Bronchial epithelial cell (primary cell): ENCODE measurements around the gene LASP1. TPM values are rescaled to one million over a fixed set of nuclear protein-coding genes. Genes with fewer than 3 reads are reported as not detected.

Experiments
- DNase-seq: peaks from one replicate; pipeline ENCODE4 v3.0.0-alpha.2; 2010; ENCODE audit warnings: low read depth
- FAIRE-seq: peaks from 2 replicates; lab custom pipeline; 2011; peaks lifted over from hg19 to GRCh38; lab: Jason Lieb, UNC
- H3K27me3 ChIP-seq: 2 replicates; pipeline ENCODE4 v1.5.1; 2011; ENCODE audit warnings: low read length; ENCODE audit not compliant: control insufficient read depth, insufficient read depth
- H3K36me3 ChIP-seq: 2 replicates; pipeline ENCODE4 v1.5.1; 2011; ENCODE audit warnings: low read length; ENCODE audit not compliant: control insufficient read depth, insufficient read depth
- H3K4me3 ChIP-seq: 2 replicates; pipeline ENCODE4 v1.5.1; 2011; ENCODE audit warnings: mild to moderate bottlenecking, low read depth, low read length, control low read depth
- total RNA-seq: library from RNA; depleted of rRNA; stranded (reverse); fragments of >200 nt; gene quantifications from 2 replicates; pipeline ENCODE4 v1.2.1, GENCODE V29; 2014
- TF ChIP-seq, protein P1 (sequence below): IDR thresholded peaks from 2 replicates; pipeline ENCODE4 v1.5.1; 2011; ENCODE audit warnings: mild to moderate bottlenecking, moderate library complexity, low read length, control low read depth, inconsistent platforms; ENCODE audit not compliant: insufficient read depth, severe bottlenecking

LASP1 gene
- total RNA-seq, 1 donor from 2014 or later: 21.9 TPM

DNA sequence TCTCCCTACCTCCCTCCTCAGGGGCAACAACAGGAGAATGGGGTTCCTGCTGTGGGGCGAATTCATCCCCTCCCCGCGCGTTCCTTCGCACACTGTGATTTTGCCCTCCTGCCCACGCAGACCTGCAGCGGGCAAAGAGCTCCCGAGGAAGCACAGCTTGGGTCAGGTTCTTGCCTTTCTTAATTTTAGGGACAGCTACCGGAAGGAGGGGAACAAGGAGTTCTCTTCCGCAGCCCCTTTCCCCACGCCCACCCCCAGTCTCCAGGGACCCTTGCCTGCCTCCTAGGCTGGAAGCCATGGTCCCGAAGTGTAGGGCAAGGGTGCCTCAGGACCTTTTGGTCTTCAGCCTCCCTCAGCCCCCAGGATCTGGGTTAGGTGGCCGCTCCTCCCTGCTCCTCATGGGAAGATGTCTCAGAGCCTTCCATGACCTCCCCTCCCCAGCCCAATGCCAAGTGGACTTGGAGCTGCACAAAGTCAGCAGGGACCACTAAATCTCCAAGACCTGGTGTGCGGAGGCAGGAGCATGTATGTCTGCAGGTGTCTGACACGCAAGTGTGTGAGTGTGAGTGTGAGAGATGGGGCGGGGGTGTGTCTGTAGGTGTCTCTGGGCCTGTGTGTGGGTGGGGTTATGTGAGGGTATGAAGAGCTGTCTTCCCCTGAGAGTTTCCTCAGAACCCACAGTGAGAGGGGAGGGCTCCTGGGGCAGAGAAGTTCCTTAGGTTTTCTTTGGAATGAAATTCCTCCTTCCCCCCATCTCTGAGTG is 49.6 kb downstream of the LASP1 start:
- FAIRE-seq (no peak), DNase-seq (no peak)
- Histone ChIP-seq H3K27me3 (no peaks in the 10 kb centered on the region), H3K36me3 (peaks cover 38% of the 10 kb centered on the region), H3K4me3 (no peak overlapping the region)
- TF ChIP-seq, protein P1, sequence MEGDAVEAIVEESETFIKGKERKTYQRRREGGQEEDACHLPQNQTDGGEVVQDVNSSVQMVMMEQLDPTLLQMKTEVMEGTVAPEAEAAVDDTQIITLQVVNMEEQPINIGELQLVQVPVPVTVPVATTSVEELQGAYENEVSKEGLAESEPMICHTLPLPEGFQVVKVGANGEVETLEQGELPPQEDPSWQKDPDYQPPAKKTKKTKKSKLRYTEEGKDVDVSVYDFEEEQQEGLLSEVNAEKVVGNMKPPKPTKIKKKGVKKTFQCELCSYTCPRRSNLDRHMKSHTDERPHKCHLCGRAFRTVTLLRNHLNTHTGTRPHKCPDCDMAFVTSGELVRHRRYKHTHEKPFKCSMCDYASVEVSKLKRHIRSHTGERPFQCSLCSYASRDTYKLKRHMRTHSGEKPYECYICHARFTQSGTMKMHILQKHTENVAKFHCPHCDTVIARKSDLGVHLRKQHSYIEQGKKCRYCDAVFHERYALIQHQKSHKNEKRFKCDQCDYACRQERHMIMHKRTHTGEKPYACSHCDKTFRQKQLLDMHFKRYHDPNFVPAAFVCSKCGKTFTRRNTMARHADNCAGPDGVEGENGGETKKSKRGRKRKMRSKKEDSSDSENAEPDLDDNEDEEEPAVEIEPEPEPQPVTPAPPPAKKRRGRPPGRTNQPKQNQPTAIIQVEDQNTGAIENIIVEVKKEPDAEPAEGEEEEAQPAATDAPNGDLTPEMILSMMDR: no peak

DNA sequence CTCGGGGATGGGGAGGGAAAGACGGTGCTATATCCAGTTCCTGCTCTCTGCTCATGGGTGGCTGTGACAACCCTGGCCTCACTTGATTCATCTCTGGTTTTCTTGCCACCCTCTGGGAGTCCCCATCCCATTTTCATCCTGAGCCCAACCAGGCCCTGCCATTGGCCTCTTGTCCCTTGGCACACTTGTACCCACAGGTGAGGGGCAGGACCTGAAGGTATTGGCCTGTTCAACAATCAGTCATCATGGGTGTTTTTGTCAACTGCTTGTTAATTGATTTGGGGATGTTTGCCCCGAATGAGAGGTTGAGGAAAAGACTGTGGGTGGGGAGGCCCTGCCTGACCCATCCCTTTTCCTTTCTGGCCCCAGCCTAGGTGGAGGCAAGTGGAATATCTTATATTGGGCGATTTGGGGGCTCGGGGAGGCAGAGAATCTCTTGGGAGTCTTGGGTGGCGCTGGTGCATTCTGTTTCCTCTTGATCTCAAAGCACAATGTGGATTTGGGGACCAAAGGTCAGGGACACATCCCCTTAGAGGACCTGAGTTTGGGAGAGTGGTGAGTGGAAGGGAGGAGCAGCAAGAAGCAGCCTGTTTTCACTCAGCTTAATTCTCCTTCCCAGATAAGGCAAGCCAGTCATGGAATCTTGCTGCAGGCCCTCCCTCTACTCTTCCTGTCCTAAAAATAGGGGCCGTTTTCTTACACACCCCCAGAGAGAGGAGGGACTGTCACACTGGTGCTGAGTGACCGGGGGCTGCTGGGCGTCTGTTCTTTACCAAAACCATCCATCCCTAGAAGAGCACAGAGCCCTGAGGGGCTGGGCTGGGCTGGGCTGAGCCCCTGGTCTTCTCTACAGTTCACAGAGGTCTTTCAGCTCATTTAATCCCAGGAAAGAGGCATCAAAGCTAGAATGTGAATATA is 50.8 kb downstream of the LASP1 start:
- no peaks in the 10 kb centered on the region for H3K27me3 ChIP-seq
- TF ChIP-seq, protein P1: no peak
- peak; percentile 84 for FAIRE-seq
- H3K4me3 ChIP-seq: no peak overlapping the region
- H3K36me3 ChIP-seq: peaks cover 27% of the 10 kb centered on the region
- no peak for DNase-seq

DNA sequence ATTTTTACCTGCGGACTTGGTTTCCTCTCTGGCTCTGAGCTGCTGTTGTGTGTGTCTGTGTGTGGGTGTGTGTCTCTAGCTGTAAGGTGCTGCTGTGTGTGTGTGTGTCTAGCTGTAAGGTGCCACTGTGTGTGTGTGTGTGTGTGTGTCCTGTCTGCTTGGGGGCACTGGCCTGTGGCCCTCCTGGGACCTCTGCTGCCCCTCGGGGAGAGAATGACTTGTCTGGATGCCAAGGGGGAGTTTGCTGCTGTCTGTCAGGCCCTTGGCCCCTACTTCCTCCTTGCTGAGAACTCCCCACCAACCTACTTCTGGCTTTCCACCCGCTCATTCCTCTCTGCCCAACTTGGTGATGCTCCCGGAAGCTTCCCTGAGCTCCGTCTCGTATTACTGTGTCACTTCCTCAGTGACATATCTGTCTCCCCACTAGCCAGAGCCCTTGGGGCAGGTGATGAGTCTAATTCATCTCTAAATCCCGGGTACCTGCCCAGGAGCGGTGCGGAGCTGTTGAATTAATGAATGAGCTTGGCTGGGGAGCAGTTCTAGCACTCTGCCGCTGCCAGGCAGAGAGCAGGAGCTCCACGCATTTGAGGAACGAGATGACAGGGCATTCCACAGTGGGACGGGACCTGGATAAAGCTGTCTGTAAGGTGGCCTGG is 52.0 kb downstream of the LASP1 start:
- DNase-seq (no peak), FAIRE-seq (peak; percentile 18)
- no peaks in the 10 kb centered on the region for H3K27me3 ChIP-seq
- TF ChIP-seq, protein P1: no peak
- no peak overlapping the region for H3K4me3 ChIP-seq
- H3K36me3 ChIP-seq: peaks cover 23% of the 10 kb centered on the region

DNA sequence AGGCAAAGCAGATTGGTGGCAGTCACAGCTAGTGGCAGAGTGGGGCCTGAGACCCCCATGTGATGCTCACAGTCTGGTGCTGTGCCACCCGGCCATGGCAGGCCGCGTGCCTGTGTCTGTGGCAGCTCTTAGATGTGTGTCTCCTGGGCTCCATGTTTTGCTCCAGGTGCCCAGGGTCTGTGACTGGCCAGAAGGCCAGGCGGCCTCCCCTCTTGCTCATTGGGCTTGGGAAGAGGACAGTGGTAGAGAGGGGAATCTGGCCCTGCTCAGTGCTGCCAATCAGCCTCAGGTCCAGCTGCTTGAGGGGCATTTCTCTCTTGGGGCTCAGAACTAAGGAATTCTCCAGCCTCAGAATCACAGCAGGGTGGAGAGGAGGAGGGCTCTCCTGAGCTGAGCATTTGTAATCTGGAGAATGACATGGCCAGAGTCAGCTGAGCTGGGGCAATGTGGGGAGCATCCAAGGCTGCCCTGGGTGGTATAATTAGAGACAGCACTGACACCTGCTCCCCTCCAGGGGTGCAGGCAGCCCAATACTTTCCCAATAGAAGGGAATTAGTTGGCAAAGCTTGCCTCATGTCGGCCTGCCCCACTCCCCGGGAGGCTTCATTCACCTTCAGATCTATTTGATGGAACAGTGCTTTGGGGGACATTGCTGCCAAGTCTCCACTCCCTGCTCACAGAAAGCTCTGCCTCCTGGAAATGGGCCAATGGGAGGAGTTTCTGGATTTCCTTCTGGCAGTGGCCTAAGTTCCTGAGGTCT is 52.9 kb downstream of the LASP1 start:
- TF ChIP-seq, protein P1: peak; percentile 6
- DNase-seq (peak; percentile 29), FAIRE-seq (no peak)
- no peaks in the 10 kb centered on the region for H3K27me3 ChIP-seq
- H3K36me3 ChIP-seq: peaks cover 22% of the 10 kb centered on the region
- H3K4me3 ChIP-seq: no peak overlapping the region

DNA sequence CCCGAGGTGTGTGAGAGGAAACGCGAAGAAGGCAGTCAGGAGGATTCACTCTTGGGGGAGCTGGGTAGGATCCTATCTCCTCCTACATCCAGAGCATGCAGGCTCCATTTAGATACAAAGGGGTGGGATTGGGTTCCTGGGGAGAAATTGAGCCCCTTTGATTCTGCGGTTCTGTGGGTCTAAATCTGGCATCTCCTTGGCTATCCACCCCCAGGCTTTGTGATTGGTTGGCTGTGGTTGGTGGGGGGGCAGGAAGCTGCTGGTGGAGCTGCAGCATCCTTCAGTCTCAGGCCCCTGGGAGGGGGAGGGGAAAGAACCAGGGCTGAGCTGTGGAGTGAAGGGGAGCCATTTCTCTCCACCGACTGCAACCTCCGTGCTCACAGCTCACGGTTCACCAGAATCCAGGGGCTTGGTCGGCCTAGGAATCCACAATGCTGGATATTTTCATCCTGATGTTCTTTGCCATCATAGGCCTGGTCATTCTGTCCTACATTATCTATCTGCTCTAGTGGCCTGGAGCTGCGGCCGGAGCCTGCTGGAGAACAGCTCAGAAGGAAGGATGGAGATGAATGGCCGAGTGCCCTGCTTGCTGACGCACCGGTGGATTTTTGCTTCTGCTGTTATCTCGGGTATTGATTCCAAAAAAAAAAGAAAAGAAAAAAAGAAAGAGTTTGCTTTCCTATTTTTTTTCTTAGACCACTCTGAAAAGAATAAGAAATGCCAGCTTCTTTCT is 55.6 kb downstream of the LASP1 start, which contains the start of gene LASP1NB:
LASP1NB (plus strand) TSS at position 352 of the 733 bp plus-strand sequence.
- DNase-seq (no peak), FAIRE-seq (no peak)
- H3K27me3 ChIP-seq: no peaks in the 10 kb centered on the region
- TF ChIP-seq, protein P1: no peak
- H3K36me3 ChIP-seq: peaks cover 1% of the 10 kb centered on the region
- H3K4me3 ChIP-seq: no peak within 1 kb of the TSS
